Measurements from ENCODE around the gene CENPX.
"Not testable (repeated sequence)": the region's sequence is repeated elsewhere in the genome, so short reads cannot be mapped to it uniquely, and the experiment has no call there.

Gene CENPX

GRCh38 chr17:81998691-81999438, 23.8 kb downstream of the CENPX start:
- no peak for DNase-seq (ENCODE audit: low spot score)

- no peak for DNase-seq (ENCODE audit: low spot score)
These were observed 24.5 kb downstream of the CENPX start for GRCh38 chr17:81998212-81998611.

GRCh38 chr17:81996757-81997441, 25.8 kb downstream of the CENPX start:
- DNase-seq (ENCODE audit: low spot score) = no peak

DNA sequence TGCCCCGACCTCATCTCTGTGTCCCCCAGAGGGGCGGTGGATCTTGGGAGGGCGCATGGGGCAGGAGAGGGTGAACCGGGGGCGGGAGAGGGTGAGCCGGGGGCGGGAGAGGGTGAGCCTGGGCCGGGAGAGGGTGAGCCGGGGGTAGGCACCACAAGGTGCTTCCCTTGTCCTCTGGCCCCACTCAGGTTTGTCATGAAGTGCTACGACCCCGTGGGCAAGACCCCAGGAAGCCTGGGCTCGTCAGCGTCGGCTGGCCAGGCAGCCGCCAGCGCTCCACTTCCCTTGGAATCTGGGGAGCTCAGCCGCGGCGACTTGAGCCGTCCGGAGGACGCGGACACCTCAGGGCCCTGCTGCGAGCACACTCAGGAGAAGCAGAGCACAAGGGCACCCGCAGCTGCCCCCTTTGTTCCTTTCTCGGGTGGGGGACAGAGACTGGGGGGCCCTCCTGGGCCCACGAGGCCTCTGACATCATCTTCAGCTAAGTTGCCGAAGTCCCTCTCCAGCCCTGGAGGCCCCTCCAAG, 26.4 kb downstream of the CENPX start:
- no peak for DNase-seq (ENCODE audit: low spot score)

GRCh38 chr17:81995463-81996231, 27.0 kb downstream of the CENPX start:
- DNase-seq (ENCODE audit: low spot score) = no peak

DNA sequence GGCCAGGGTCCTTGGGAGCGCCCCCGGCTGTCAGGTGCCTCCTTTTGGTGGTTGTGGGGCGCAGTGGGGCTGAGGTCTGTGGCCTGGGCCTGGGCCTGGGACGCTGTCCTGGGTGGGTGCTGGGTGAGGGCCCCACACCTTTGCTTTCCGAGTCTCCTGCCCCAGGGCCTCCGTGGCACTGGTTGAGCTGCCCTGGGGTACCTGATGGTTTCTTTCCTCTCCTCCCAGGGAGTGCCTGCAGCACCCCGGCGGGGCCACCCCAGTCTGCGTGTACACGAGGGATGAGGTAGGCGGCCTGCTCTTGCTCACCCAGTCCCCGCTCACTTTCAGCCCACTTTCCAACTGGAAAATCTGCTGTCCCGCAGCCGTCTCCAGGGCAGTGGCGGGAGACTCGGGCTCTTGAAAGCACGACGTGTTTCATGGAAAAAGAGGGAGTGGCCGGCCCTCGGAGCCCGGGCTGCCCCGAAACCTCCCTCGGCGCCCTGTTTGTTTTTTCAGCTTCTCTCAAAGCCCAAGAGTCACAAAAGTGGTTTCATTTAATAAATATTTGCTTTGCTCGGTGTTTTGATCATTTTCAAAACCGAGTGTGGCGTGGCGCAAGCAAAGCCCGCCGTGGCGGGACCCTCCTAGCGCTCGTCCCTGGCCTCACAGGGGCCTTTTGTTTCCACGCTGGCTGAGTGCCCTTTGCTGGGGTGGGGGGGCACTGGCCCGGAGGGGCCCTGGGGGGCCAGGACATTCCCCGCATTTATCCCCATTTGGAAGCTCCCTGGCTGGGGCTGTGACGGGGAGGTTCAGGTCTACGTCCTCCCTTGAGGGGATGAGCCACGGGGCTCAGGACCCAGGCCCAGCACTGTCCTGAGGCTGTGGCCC, 27.9 kb downstream of the CENPX start:
- no peak for DNase-seq (ENCODE audit: low spot score)

- DNase-seq (ENCODE audit: low spot score) = no peak
These were observed 28.7 kb downstream of the CENPX start for GRCh38 chr17:81993729-81994592.

GRCh38 chr17:81992306-81993102, 30.2 kb downstream of the CENPX start:
- DNase-seq (ENCODE audit: low spot score) = peak; percentile 80

DNA sequence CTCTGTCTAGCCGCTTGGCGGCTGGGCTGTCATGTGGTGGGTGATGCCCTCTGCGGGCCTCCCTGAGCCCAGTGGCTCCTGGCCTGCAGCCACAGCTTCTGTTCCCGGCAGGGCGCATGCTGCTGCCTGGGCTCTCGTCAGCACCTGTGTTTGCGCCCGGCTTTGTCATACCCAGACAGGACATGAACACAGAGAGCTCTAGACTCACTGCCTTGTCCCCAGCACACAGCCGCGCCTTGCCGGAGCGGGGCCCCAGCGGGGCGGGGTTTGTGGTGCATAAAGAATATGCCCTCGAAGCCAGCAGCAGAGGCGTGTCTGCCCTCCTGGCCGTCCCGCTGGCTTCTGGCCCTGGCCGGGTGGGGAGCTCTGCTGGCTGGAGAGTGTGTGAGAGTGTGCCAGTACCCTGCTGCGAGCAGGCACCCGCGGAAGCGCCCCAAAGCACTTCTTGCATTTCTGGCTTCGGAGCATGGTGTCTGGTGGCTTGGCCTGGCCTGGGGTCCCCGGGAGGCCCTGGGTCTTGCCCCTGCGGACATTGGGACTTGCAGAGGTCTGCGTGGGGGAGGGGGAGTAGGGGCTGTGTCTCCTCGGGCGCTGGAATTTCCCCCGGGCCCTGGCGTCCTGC, 30.9 kb downstream of the CENPX start:
- peak; percentile 97 for DNase-seq (ENCODE audit: low spot score)

- DNase-seq (ENCODE audit: low spot score) = no peak
These were observed 31.6 kb downstream of the CENPX start for GRCh38 chr17:81990836-81991683.

DNA sequence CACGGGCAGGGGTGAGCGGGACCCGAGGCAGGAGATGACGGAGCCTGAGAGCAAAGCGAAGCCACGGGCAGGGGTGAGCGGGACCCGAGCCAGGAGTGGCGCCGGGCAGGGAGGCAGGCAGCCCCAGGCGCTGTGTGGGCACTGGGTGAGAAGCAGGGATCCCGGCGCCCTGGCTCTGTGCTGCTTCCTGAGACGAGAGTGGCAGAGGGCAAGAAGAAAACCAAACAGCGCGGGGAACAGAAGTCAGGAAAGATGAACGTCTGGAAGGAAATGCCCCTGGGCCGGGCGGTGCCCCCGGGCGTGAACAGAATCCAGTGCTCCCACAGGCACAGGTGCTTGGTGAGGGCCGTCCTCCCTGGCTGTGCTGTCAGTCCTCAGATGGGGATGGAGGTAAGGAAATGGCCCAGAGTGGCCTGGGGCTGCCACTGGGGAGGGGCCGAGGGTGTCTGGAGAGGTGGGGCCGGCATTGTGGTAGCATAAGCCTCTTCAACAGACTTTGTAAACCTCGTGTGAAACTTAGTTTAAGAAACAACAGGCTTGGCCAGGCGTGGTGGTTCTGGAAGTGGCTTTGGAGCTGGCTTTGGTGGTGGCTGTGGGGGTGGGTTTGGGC, 35.4 kb downstream of the CENPX start:
- DNase-seq (ENCODE audit: low spot score) = no peak

- no peak for DNase-seq (ENCODE audit: low spot score)
These were observed 36.1 kb downstream of the CENPX start for GRCh38 chr17:81986606-81987005.

GRCh38 chr17:81984773-81985410, 37.8 kb downstream of the CENPX start:
- no peak for DNase-seq (ENCODE audit: low spot score)

- no peak for DNase-seq (ENCODE audit: low spot score)
These were observed 38.9 kb downstream of the CENPX start for GRCh38 chr17:81983639-81984373.

DNA sequence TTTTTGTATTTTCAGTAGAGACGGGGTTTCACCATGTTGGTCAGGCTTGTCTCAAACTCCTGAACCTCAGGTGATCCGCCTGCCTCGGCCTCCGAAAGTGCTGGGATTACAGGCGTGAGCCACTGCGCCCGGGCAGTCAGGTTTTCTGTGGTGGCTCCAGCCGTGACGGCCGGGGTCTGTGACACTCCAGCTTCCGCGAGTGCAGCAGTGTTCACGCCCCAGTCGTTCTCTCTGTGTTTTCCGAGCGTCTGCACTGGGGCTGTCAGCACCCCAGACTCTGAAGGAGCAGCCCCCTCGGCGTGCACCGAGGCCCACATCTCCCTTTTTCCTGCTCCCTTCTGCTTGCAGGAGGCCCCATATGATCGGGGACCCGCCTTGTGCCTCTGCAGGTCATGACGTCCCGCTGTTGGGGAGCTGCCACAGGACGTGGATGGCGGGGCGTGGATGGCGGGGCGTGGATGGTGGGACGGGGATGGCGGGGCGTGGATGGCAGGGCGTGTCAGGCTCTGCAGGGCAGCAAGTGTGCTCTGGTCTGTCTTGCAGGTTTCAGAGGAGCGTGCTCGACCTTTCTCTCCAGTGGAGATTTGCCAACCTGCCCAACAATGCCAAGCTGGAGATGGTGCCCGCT, 39.6 kb downstream of the CENPX start:
- DNase-seq (ENCODE audit: low spot score) = no peak

DNA sequence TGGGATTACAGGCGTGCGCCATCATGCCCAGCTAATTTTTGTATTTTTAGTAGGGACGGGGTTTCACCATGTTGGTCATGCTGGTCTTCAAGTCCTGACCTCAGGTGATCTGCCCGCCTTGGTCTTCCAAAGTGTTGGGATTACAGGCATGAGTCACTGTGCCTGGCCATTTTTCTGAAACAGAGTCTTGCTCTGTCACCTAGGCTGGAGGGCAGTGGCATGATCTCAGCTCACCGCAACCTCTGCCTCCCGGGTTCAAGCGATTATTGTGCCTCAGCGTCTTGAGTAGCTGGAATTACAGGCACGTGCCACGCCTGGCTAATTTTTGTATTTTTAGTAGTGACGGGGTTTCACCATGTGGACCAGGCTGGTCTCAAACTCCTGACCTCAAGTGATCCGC, 41.2 kb downstream of the CENPX start:
- DNase-seq (ENCODE audit: low spot score) = not testable (repeated sequence)
